Stimulated activated naive CD8-positive, alpha-beta T cell treated with anti-CD3 and anti-CD28 coated beads, Interleukin-15, amount 100 ng/mL, for 72 hours (primary cell): ENCODE results near the gene ENPP7.

Experiments
- ATAC-seq: fragments of 150-1000 bp; cut with Tn5 transposase; 2 replicates; pipeline ENCODE4 v1.10.0; 2021; ENCODE audit warnings: mild to moderate bottlenecking, moderate library complexity
- DNase-seq, 2 donors: peaks; one replicate each; pipeline ENCODE4 v3.0.0; 2021 to 2022
- H3K27ac Mint-ChIP-seq, 2 donors: one replicate each; pipeline ENCODE4 v1.8.0; 2022; ENCODE audit warnings: mild to moderate bottlenecking in 2 of 2, mixed read lengths in 2 of 2, moderate library complexity in 2 of 2
- H3K27me3 Mint-ChIP-seq: one replicate; pipeline ENCODE4 v1.8.0; 2022; ENCODE audit warnings: mixed read lengths
- H3K4me1 Mint-ChIP-seq: one replicate; pipeline ENCODE4 v1.8.0; 2022; ENCODE audit warnings: mild to moderate bottlenecking, mixed read lengths
- H3K4me3 Mint-ChIP-seq, 2 donors: one replicate each; pipeline ENCODE4 v1.8.0; 2022; ENCODE audit warnings: mild to moderate bottlenecking in 2 of 2, mixed read lengths in 2 of 2, moderate library complexity in 1 of 2
- H3K9me3 Mint-ChIP-seq, 2 donors: one replicate each; pipeline ENCODE4 v1.8.0; 2022; ENCODE audit warnings: mixed read lengths in 2 of 2

The ENPP7 gene

DNA sequence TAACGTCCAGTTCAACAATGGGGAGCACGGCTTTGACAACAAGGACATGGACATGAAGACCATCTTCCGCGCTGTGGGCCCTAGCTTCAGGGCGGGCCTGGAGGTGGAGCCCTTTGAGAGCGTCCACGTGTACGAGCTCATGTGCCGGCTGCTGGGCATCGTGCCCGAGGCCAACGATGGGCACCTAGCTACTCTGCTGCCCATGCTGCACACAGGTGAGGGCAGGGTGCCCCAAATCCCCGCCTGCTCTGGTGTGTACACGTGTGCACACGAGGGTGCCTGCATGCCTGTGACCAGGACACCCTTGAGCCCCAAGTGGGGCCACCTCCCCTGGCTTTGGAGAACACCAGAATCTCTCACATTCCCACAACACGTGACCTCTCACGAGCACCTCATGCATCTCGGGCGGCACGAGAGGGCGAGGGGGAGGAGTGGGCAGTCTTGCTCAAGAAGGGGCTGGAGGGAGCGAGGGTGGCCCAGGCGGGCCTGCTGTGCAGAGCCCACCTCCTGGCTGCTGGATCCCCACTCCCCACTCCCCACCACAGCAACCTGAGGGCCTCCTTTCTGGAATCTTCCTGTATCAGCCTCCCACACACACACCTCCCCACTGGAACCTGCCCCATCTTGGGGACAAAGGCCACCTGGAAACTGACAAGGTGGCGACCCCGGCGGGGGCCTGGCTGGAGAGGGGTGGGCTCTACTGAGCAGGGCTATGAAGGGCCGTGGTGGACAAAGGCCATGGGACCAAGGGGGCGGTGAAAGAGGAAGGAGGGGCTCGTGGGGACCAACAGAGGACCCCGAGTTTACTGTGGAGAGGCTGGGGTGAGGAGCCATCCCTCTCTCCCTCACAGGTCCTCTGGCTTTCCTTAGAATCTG lies 6.5 kb downstream of the ENPP7 start:
- Mint-ChIP-seq H3K27ac (no peak overlapping the region), H3K4me1 (peaks cover 23% of the 10 kb centered on the region), H3K4me3 (no peak overlapping the region), H3K27me3 (peaks cover 46% of the 10 kb centered on the region), H3K9me3 (no peaks in the 10 kb centered on the region)
- no peak for DNase-seq
- ATAC-seq, result no peak

- Mint-ChIP-seq H3K27me3 (peaks cover 50% of the 10 kb centered on the region), H3K4me1 (peaks cover 17% of the 10 kb centered on the region), H3K9me3 (no peaks in the 10 kb centered on the region), H3K27ac (no peak overlapping the region), H3K4me3 (no peak overlapping the region)
- DNase-seq, result no peak
- no peak for ATAC-seq
Observed at GRCh38 chr17:79737922-79738578, 7.3 kb downstream of the ENPP7 start.

DNA sequence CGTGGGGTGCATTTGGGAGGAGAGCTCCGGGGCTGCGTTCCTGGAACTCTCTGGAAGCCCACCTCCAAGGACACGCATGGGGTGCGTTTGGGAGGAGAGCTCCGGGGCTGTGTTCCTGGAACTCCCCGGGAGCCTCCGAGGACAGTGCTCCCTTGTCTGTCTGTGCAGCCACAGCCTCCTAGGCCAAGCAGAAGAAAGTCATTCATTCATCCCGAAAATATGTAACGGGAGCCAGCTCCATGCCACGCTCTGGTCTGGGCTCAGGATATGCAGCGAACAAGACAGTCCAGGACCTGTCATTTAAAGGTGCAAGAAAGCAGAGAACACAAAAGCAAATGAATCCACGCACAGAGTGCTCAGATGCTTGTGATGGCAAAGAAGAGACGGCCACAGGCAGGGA lies 7.9 kb downstream of the ENPP7 start:
- no peaks in the 10 kb centered on the region for H3K9me3 Mint-ChIP-seq
- no peak overlapping the region for H3K4me3 Mint-ChIP-seq
- peaks cover 55% of the 10 kb centered on the region for H3K27me3 Mint-ChIP-seq
- no peak overlapping the region for H3K27ac Mint-ChIP-seq
- peaks cover 11% of the 10 kb centered on the region for H3K4me1 Mint-ChIP-seq
- no peak for DNase-seq
- no peak for ATAC-seq

DNA sequence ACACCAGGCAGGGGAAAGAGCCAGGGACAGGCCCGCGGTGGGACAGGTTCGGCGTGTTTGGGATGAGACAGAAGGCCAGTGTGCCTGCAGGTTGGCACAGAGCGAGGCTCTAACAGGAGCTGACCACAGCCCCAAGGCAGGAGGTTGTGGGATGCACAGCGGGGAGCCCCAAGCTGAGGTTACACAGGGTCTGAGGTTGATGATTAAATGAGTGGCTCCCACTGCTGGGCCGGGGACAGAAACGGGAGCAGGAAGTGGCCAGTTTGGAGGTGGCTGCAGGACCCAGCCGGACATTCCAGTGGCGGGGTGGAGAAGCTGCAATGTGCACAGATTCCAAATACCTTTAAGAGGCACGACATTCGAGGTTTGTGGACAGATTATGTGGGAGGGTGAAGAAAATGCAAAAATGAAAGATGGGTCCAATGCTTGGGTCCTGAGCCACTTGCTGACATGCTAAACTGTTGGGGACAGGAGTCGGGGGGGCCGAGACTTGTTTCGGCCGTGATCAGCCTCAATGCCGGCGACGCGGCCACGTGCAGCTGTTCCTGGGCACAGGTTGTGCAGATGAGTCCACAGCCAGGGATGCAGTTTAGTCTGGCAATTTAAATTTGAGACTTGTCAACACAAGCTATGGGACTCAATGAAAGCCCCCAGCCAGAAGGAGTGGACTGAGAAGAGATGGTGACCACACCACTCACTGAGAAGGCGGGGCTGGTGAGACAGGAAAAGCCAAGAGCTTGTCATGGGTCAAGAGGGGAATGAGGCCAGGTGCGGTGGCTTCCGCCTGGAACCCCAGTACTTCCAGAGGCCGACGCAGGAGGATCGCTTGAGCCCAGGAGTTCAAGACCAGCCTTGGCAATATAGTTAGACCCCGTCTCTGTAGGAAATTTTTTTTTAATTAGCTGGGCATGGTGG lies 8.7 kb downstream of the ENPP7 start:
- Mint-ChIP-seq H3K27ac (no peak overlapping the region), H3K27me3 (peaks cover 56% of the 10 kb centered on the region), H3K9me3 (no peaks in the 10 kb centered on the region), H3K4me1 (peaks cover 9% of the 10 kb centered on the region), H3K4me3 (no peak overlapping the region)
- no peak for DNase-seq
- ATAC-seq, result no peak

DNA sequence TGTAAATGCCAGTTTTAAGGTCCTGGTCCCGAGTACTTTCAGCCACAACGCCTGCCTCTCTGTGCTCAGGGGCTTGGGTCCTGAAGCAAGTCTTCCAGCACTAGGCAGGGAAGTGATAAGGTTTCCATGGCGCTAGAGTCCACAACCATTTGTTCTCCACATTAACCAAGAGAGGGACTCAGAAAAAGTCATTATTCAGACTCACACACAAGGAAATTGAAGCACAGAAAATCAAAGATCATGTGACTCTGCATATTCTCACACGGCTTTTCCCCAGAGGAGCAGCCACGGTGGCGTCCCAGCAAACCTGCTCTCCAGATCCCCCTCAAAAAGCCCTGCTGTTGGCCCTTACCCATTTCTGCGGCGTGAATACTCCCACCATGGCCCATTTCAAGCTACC lies 9.7 kb downstream of the ENPP7 start:
- Mint-ChIP-seq H3K27me3 (peaks cover 66% of the 10 kb centered on the region), H3K27ac (no peak overlapping the region), H3K4me1 (peaks cover 12% of the 10 kb centered on the region), H3K4me3 (no peak overlapping the region), H3K9me3 (no peaks in the 10 kb centered on the region)
- no peak for ATAC-seq
- no peak for DNase-seq

DNA sequence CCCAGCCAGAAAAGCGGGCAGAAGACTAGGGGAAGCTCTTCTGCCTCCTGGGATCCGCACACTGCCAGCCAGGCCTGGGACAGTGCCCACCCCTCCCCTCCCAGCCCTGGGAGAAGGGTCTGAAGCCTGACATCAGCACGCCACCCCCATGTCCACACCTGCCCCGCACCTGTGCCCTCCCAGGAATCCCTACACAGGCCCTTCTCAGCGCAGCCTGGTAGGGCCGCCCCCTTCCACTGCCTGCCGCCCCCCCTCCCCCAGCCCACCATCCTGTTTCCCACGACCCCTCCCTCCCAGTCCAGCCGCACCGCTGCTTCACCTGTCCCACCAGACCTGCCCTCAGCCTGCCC lies 10.6 kb downstream of the ENPP7 start:
- Mint-ChIP-seq H3K27ac (no peak overlapping the region), H3K4me3 (no peak overlapping the region), H3K4me1 (peaks cover 22% of the 10 kb centered on the region), H3K27me3 (peaks cover 70% of the 10 kb centered on the region), H3K9me3 (no peaks in the 10 kb centered on the region)
- ATAC-seq (no peak), DNase-seq (no peak)

- ATAC-seq, result peak; percentile 61
- H3K9me3 Mint-ChIP-seq, result no peaks in the 10 kb centered on the region
- H3K27ac Mint-ChIP-seq, result no peak overlapping the region
- H3K4me3 Mint-ChIP-seq, result peak overlapping the region in 1 of 2 donors; percentile 29
- DNase-seq, result peak; percentile 76 to 77
- peaks cover 28% of the 10 kb centered on the region for H3K4me1 Mint-ChIP-seq
- peaks cover 76% of the 10 kb centered on the region for H3K27me3 Mint-ChIP-seq
Observed at GRCh38 chr17:79741751-79742588, 11.2 kb downstream of the ENPP7 start.

GRCh38 chr17:79742589-79742918 lies 11.8 kb downstream of the ENPP7 start:
- peaks cover 34% of the 10 kb centered on the region for H3K4me1 Mint-ChIP-seq
- no peak overlapping the region for H3K27ac Mint-ChIP-seq
- DNase-seq (no peak), ATAC-seq (no peak)
- H3K4me3 Mint-ChIP-seq, result no peak overlapping the region
- H3K9me3 Mint-ChIP-seq, result no peaks in the 10 kb centered on the region
- peaks cover 81% of the 10 kb centered on the region for H3K27me3 Mint-ChIP-seq

GRCh38 chr17:79742951-79743476 lies 12.3 kb downstream of the ENPP7 start:
- H3K4me3 Mint-ChIP-seq, result no peak overlapping the region
- DNase-seq, result no peak
- no peaks in the 10 kb centered on the region for H3K9me3 Mint-ChIP-seq
- peaks cover 83% of the 10 kb centered on the region for H3K27me3 Mint-ChIP-seq
- no peak overlapping the region for H3K27ac Mint-ChIP-seq
- ATAC-seq, result no peak
- peaks cover 38% of the 10 kb centered on the region for H3K4me1 Mint-ChIP-seq

- no peak overlapping the region for H3K27ac Mint-ChIP-seq
- no peak for DNase-seq
- H3K4me3 Mint-ChIP-seq, result no peak overlapping the region
- peaks cover 80% of the 10 kb centered on the region for H3K27me3 Mint-ChIP-seq
- peaks cover 39% of the 10 kb centered on the region for H3K4me1 Mint-ChIP-seq
- no peaks in the 10 kb centered on the region for H3K9me3 Mint-ChIP-seq
- ATAC-seq, result no peak
Observed at GRCh38 chr17:79743614-79744013, 12.9 kb downstream of the ENPP7 start.

- peaks cover 70% of the 10 kb centered on the region for H3K27me3 Mint-ChIP-seq
- DNase-seq (no peak), ATAC-seq (no peak)
- no peaks in the 10 kb centered on the region for H3K9me3 Mint-ChIP-seq
- H3K4me1 Mint-ChIP-seq, result peaks cover 39% of the 10 kb centered on the region
- H3K4me3 Mint-ChIP-seq, result peak overlapping the region; percentile 29 to 41
- H3K27ac Mint-ChIP-seq, result no peak overlapping the region
Observed at GRCh38 chr17:79745641-79746105, 14.9 kb downstream of the ENPP7 start.

DNA sequence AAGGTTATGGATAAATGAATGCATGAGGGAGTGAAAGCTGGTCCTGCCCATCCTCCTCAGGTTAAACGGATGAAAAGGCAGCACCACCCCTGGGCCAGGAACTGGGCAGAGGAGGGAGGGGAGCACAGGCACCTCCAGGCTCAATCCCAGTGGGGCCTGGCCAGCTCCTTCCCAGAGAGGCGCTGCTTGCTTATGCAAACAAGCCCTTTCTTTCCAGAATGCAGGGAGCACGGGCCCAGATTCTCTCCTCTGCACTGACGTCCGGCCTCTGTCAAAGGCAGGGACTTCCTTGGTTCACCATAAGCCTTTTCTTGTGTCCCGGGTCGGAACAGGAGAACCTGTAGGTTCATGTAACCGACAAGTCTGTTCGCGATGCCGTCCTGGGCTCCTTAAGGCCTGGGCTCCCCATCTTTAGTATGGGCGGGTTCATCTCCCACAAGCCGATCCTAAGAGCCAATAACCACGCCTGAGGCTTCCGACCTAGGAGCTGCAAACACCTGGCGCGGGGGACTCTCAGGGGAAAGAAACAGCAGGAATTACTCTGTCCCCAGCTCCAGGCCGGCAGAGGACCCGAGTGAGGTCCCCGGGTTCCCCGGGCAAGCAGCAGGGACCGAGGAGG lies 16.3 kb downstream of the ENPP7 start:
- ATAC-seq (no peak), DNase-seq (no peak)
- H3K27me3 Mint-ChIP-seq, result peaks cover 70% of the 10 kb centered on the region
- H3K4me1 Mint-ChIP-seq, result peaks cover 36% of the 10 kb centered on the region
- peak overlapping the region; percentile 32 to 73 for H3K4me3 Mint-ChIP-seq
- H3K9me3 Mint-ChIP-seq, result no peaks in the 10 kb centered on the region
- no peak overlapping the region for H3K27ac Mint-ChIP-seq

GRCh38 chr17:79747508-79748294 lies 17.0 kb downstream of the ENPP7 start:
- no peak for DNase-seq
- Mint-ChIP-seq H3K4me3 (peak overlapping the region; percentile 53 to 73), H3K27ac (no peak overlapping the region), H3K27me3 (peaks cover 73% of the 10 kb centered on the region), H3K4me1 (peaks cover 34% of the 10 kb centered on the region), H3K9me3 (no peaks in the 10 kb centered on the region)
- ATAC-seq, result peak; percentile 21
